Measurements from ENCODE around the gene HNRNPF. TPM values are rescaled to one million over a fixed set of nuclear protein-coding genes. Genes with fewer than 3 reads are reported as not detected.
"Not testable (repeated sequence)": the region's sequence is repeated elsewhere in the genome, so short reads cannot be mapped to it uniquely, and the experiment has no call there.

The HNRNPF gene
- total RNA-seq, 1 donor from 2014 or later, result 80.8 TPM

DNA sequence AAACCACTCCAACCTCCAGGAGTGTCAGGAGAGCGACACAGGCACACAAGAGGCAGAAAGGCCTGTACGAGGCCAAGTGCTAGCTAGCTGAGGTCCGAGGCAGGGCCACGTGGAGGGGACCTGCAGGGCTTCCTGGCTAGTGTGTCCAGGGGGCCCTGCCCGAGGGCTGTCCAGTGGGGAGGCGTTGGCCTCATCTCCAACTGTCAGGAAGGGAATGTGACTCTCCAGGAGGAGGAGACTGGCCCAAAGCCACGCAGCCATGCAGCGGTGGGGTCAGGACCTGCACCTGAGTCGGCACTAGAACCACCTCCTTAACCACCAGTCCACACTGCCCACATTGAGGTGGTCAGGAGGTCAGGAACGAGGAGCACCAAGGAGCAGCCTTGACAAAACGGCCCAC, 69.8 kb downstream of the HNRNPF start:
- intact Hi-C loops (cut with DNase I), result no loop called here
- DNase-seq (ENCODE audit: low spot score), result no peak

GRCh38 chr10:43338117-43338516, 70.9 kb downstream of the HNRNPF start:
- intact Hi-C loops (cut with DNase I), result no loop called here
- no peak for DNase-seq (ENCODE audit: low spot score)

DNA sequence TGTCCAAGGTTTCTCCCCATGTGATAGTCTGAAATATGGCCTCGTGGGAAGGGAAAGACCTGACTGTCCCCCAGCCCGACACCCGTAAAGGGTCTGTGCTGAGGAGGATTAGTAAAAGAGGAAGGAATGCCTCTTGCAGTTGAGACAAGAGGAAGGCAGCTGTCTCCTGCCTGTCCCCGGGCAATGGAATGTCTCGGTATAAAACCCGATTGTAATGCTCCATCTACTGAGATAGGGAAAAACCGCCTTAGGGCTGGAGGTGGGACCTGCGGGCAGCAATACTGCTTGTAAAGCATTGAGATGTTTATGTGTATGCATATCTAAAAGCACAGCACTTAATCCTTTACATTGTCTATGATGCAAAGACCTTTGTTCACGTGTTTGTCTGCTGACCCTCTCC, 71.5 kb downstream of the HNRNPF start:
- intact Hi-C loops (cut with DNase I); DNase-seq (ENCODE audit: low spot score): not testable (repeated sequence)

GRCh38 chr10:43336641-43337318, 72.2 kb downstream of the HNRNPF start:
- intact Hi-C loops (cut with DNase I), result no loop called here

DNA sequence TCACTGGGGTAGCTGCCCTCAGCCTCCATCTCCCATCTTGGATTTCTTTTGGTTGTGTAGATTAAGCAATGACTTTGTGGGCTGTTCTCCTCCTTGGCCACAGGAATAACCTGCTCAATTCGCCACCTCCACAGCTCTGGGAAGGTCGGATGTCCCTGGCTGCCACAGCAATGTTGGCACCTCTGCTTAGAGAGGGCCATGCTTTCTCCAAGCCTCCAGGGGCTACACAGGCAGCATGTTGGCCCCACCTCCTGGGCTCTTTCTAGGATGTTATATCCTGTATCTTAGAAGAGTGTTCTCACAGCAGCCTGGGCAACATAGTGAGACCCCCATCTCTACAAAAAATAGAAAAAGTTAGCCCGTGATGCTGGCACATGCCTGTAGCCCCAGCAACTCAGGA, 72.9 kb downstream of the HNRNPF start:
- no peak for DNase-seq (ENCODE audit: low spot score)
- intact Hi-C loops (cut with DNase I), result no loop called here

More at GRCh38 chr10:43336641-43337318, 72.2 kb downstream of the HNRNPF start:
- DNase-seq (ENCODE audit: low spot score), result no peak

Other genes with a start within 250 kb of the HNRNPF start
- gene RASGEF1A, start 142.1 kb downstream of the HNRNPF start, total RNA-seq, result 1.0 TPM
- gene FXYD4, start 37.5 kb downstream of the HNRNPF start, total RNA-seq, result not detected
- gene ZNF487, start 27.9 kb upstream of the HNRNPF start, total RNA-seq, result 2.7 TPM
- 1.7 TPM for gene ZNF239, start 165.4 kb upstream of the HNRNPF start, total RNA-seq
- 1.7 TPM for gene ZNF485, start 197.3 kb upstream of the HNRNPF start, total RNA-seq
- gene ZNF32, start 239.7 kb upstream of the HNRNPF start, total RNA-seq, result 38.1 TPM

All from cardiac septum (tissue), 1 donor.